HG02943 (cell line): ENCODE results near the gene MAPK8.
"Not testable (repeated sequence)": the region's sequence is repeated elsewhere in the genome, so short reads cannot be mapped to it uniquely, and the experiment has no call there.

Experiments
- ATAC-seq: cut with Tn5 transposase; IDR thresholded peaks from one replicate; pipeline ENCODE4 v1.9.1; 2021; ENCODE audit warnings: mild to moderate bottlenecking, low read depth, moderate library complexity; ENCODE audit not compliant: unreplicated experiment

The MAPK8 gene

GRCh38 chr10:48412081-48412480 lies 105.6 kb downstream of the MAPK8 start:
- no peak for ATAC-seq

- ATAC-seq: no peak
These were observed 106.5 kb downstream of the MAPK8 start for GRCh38 chr10:48412933-48413332.

GRCh38 chr10:48414160-48414559 lies 107.7 kb downstream of the MAPK8 start:
- no peak for ATAC-seq

- no peak for ATAC-seq
These were observed 108.3 kb downstream of the MAPK8 start for GRCh38 chr10:48414778-48415177.

- ATAC-seq: no peak
These were observed 110.2 kb downstream of the MAPK8 start for GRCh38 chr10:48416584-48417232.

GRCh38 chr10:48417374-48417773 lies 110.9 kb downstream of the MAPK8 start:
- ATAC-seq: no peak

GRCh38 chr10:48418189-48418788 lies 111.8 kb downstream of the MAPK8 start:
- ATAC-seq: no peak

- no peak for ATAC-seq
These were observed 113.2 kb downstream of the MAPK8 start for GRCh38 chr10:48419714-48420113.

GRCh38 chr10:48421862-48422261 lies 115.4 kb downstream of the MAPK8 start:
- not testable (repeated sequence) for ATAC-seq

GRCh38 chr10:48423884-48424283 lies 117.4 kb downstream of the MAPK8 start:
- ATAC-seq: no peak

- no peak for ATAC-seq
These were observed 122.4 kb downstream of the MAPK8 start for GRCh38 chr10:48428896-48429295.

GRCh38 chr10:48429309-48429708 lies 122.8 kb downstream of the MAPK8 start:
- no peak for ATAC-seq

- ATAC-seq: no peak
These were observed 124.0 kb downstream of the MAPK8 start for GRCh38 chr10:48430402-48430993.

- ATAC-seq: no peak
These were observed 125.4 kb downstream of the MAPK8 start for GRCh38 chr10:48431871-48432270.

GRCh38 chr10:48437546-48437945 lies 131.1 kb downstream of the MAPK8 start:
- no peak for ATAC-seq

- ATAC-seq: no peak
These were observed 132.6 kb downstream of the MAPK8 start for GRCh38 chr10:48439031-48439430.

- no peak for ATAC-seq
These were observed 133.1 kb downstream of the MAPK8 start for GRCh38 chr10:48439581-48440041.

- ATAC-seq: no peak
These were observed 134.3 kb downstream of the MAPK8 start for GRCh38 chr10:48440771-48441170.

GRCh38 chr10:48442090-48442808 lies 135.8 kb downstream of the MAPK8 start:
- no peak for ATAC-seq

GRCh38 chr10:48442809-48443177 lies 136.3 kb downstream of the MAPK8 start:
- no peak for ATAC-seq

GRCh38 chr10:48444266-48444665 lies 137.8 kb downstream of the MAPK8 start:
- no peak for ATAC-seq
